ENCODE results near the gene GPX3. TPM values are rescaled to one million over a fixed set of nuclear protein-coding genes. Genes with fewer than 3 reads are reported as not detected.

Gene GPX3
- total RNA-seq, 4 donors from 2014 or later: 399 to 695 (median 446) TPM

- TF ChIP-seq POLR2A (IDR thresholded peaks at IDR 0.05): no peak
- TF ChIP-seq, protein P1, sequence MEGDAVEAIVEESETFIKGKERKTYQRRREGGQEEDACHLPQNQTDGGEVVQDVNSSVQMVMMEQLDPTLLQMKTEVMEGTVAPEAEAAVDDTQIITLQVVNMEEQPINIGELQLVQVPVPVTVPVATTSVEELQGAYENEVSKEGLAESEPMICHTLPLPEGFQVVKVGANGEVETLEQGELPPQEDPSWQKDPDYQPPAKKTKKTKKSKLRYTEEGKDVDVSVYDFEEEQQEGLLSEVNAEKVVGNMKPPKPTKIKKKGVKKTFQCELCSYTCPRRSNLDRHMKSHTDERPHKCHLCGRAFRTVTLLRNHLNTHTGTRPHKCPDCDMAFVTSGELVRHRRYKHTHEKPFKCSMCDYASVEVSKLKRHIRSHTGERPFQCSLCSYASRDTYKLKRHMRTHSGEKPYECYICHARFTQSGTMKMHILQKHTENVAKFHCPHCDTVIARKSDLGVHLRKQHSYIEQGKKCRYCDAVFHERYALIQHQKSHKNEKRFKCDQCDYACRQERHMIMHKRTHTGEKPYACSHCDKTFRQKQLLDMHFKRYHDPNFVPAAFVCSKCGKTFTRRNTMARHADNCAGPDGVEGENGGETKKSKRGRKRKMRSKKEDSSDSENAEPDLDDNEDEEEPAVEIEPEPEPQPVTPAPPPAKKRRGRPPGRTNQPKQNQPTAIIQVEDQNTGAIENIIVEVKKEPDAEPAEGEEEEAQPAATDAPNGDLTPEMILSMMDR (IDR thresholded peaks at IDR 0.05): no peak
- no peak overlapping the region for H3K4me3 ChIP-seq (ENCODE audit: low read depth, poor library complexity, severe bottlenecking)
- peak; percentile 70 to 86 for DNase-seq (ENCODE audit: low spot score in 2 of 2)
- 60 to 61% methylated on average over 12 of the region's 12 CpGs for WGBS, 2 donors
- intact Hi-C loops (cut with DNase I; ENCODE audit: low total_unique reads): no loop called here
These were observed 17.4 kb downstream of the GPX3 start for GRCh38 chr5:151037561-151038411.

DNA sequence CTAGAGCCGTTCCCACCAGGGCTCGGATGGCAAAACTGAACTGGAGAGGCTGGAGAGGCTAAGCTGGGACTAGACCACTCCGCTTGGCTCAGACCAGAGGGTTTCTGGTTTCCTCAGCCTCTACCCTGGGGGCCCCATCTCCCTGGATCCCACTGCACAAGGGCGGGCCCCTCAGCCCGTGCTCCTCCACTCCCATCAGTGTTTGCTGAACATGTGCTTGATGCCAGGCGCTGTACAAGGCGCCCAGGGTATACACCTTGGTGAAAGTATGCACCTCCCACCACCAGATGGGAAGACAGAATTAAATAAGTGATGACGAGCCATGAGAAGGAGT, 18.0 kb downstream of the GPX3 start:
- TF ChIP-seq, protein P1 (IDR thresholded peaks at IDR 0.05): no peak
- TF ChIP-seq POLR2A (IDR thresholded peaks at IDR 0.05): no peak
- intact Hi-C loops (cut with DNase I; ENCODE audit: low total_unique reads): no loop called here

GRCh38 chr5:151038801-151039238, 18.4 kb downstream of the GPX3 start:
- DNase-seq (ENCODE audit: low spot score in 2 of 2): no peak
- intact Hi-C loops (cut with DNase I; ENCODE audit: low total_unique reads): no loop called here
- WGBS, 2 donors: 81 to 90% methylated on average over 6 to 7 of the region's 7 CpGs
- H3K4me3 ChIP-seq (ENCODE audit: low read depth, poor library complexity, severe bottlenecking): no peak overlapping the region
- no peak for TF ChIP-seq POLR2A (IDR thresholded peaks at IDR 0.05)
- TF ChIP-seq, protein P1 (IDR thresholded peaks at IDR 0.05): no peak

More for the DNA sequence above, 18.0 kb downstream of the GPX3 start:
- WGBS, 2 donors: 68 to 81% methylated on average over 6 to 8 of the region's 8 CpGs
- H3K4me3 ChIP-seq (ENCODE audit: low read depth, poor library complexity, severe bottlenecking): no peak overlapping the region
- no peak for DNase-seq (ENCODE audit: low spot score in 2 of 2)

DNA sequence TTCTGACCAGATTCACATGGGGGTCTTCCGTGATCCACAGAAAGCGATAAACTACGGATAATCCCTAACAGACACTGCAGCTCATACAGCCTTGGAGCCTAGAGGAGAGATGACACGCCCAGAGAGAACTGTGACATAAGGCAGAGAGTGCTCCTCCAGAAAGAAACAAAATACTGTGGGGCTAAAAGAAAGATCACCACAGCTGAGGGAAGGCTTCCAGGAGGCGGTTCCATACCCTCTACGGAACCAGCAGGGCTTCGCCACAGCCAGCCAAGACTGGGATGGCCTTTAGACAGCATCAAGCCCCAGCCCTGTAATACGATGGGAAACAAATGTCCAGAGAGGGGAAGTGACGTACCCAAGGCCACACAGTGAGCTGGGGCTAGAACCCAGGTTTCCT, 19.3 kb downstream of the GPX3 start:
- no peak overlapping the region for H3K4me3 ChIP-seq (ENCODE audit: low read depth, poor library complexity, severe bottlenecking)
- 84 to 85% methylated on average over 9 of the region's 9 CpGs for WGBS, 2 donors
- TF ChIP-seq POLR2A (IDR thresholded peaks at IDR 0.05): no peak
- TF ChIP-seq, protein P1 (IDR thresholded peaks at IDR 0.05): no peak
- DNase-seq (ENCODE audit: low spot score in 2 of 2): no peak
- intact Hi-C loops (cut with DNase I; ENCODE audit: low total_unique reads): no loop called here

- intact Hi-C loops (cut with DNase I; ENCODE audit: low total_unique reads): no loop called here
- no peak overlapping the region for H3K4me3 ChIP-seq (ENCODE audit: low read depth, poor library complexity, severe bottlenecking)
- no peak for DNase-seq (ENCODE audit: low spot score in 2 of 2)
- TF ChIP-seq, protein P1 (IDR thresholded peaks at IDR 0.05): no peak
- TF ChIP-seq POLR2A (IDR thresholded peaks at IDR 0.05): no peak
- 82 to 85% methylated on average over 8 of the region's 8 CpGs for WGBS, 2 donors
These were observed 19.9 kb downstream of the GPX3 start for GRCh38 chr5:151040211-151040747.
